Psoas muscle (tissue), 8 donors: ENCODE measurements around the gene LIMD2. TPM values are rescaled to one million over a fixed set of nuclear protein-coding genes. Genes with fewer than 3 reads are reported as not detected.

ENCODE experiments used
- ATAC-seq, 4 donors: fragments of 200-7000 bp; cut with Tn5 transposase; one replicate each; pipeline ENCODE4 v1.9.1; 2020; ENCODE audit warnings: moderate library complexity in 3 of 4, mild to moderate bottlenecking in 2 of 4
- DNase-seq, 2 donors: peaks; one replicate each; pipeline ENCODE4 v3.0.0-alpha.2; 2020
- H3K27ac ChIP-seq: fragments of 200-600 bp; one replicate; pipeline ENCODE4 v1.8.0; 2022
- H3K27me3 ChIP-seq, 3 donors: fragments of 200-600 bp in 1 of 3; one replicate each; pipeline versions ENCODE4 v1.6.1 to v1.8.0; 2013 to 2022; ENCODE audit warnings: low read length in 2 of 3, mild to moderate bottlenecking in 2 of 3, moderate library complexity in 1 of 3; ENCODE audit not compliant: insufficient read depth in 3 of 3
- H3K36me3 ChIP-seq, 2 donors: fragments of 200-600 bp in 1 of 2; one replicate each; pipeline versions ENCODE4 v1.6.1 to v1.8.0; 2013 to 2022; ENCODE audit warnings: low read depth in 1 of 2, mild to moderate bottlenecking in 1 of 2, moderate library complexity in 1 of 2; ENCODE audit not compliant: insufficient read depth in 1 of 2
- H3K4me1 ChIP-seq: fragments of 200-600 bp; one replicate; pipeline ENCODE4 v1.8.0; 2022
- H3K4me3 ChIP-seq: fragments of 200-600 bp; one replicate; pipeline ENCODE4 v1.8.0; 2022; ENCODE audit warnings: mild to moderate bottlenecking
- H3K9me3 ChIP-seq: fragments of 200-600 bp; one replicate; pipeline ENCODE4 v1.8.0; 2022
- WGBS, 3 donors: extraction: QIAGEN DNeasy Blood & Tissue Kit; methylation state at CpG; one replicate each; pipeline versions ENCODE4 v1.1.6 to v1.1.7; 2013; 5-methylcytosine and 5-hydroxymethylcytosine counted together
- intact Hi-C, 2 donors: fragments of 100-400 bp; cut with DNase I; formaldehyde crosslinking; loops; one replicate each; pipeline versions ENCODE4 v1.11.0 to v1.14.2; 2022
- polyA plus RNA-seq, 3 donors: library from polyadenylated mRNA; stranded (reverse); fragments of 200-250 nt; gene quantifications; one replicate each; pipeline ENCODE4 v1.2.3, GENCODE V29; 2013
- total RNA-seq, 4 donors: library from RNA; stranded (reverse); fragmentation: NEBNext Ultra II Directional in 2 of 4; extraction: Animal tissue kit (Norgen Biotek cat#: 25700) in 2 of 4; gene quantifications; one replicate each; pipeline versions ENCODE4 v1.2.1 to v1.2.4, GENCODE V29; 2021 to 2023
- TF ChIP-seq, protein P1 (sequence below): fragments of 200-600 bp; IDR thresholded peaks from one replicate; pipeline ENCODE4 v1.8.0; 2022; ENCODE audit warnings: antibody characterized with exemption
- donor health status: healthy with polysubstance abuse.
- donor health status: DM: no; HTN: no; CAD: no; lungs with moderate emphysema.
- donor health status: Bipolar disorder and iron deficiency.
- donor health status: healthy.
- donor health status: DM: yes; HTN: yes; CAD: no.
- donor health status: DM: no; HTN: no; CAD: no.
- donor health status: DM: no; HTN: no; CAD: no.
- donor health status: DM: yes; HTN: yes; CAD: no.

LIMD2 gene
- total and polyA plus RNA-seq, 7 donors, result 0.95 to 4.4 (median 2.7) TPM

DNA sequence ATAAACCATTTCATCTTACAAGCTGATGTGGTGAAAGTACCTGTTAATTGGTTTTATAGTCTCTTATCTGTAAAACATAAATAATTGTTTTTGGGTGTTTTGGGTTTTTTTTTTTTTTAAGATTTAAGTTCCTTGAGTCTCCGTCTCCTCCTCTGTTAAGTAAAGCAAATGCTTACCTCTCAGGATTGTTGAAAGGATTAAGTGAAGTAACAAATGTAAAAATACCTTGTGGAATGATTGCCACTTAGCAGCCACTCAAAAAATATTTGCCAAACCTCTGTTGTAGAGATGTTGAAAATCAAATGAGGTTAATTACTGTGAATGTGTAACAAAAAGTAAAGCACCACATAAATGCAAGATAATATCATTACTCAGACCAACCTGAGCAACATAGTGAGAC is 19.2 kb downstream of the LIMD2 start:
- H3K36me3 ChIP-seq, result peaks cover 6 to 66% of the 10 kb centered on the region in 2 donors
- no peaks in the 10 kb centered on the region for H3K27me3 ChIP-seq
- H3K4me3 ChIP-seq, result no peak overlapping the region
- ATAC-seq, result no peak
- WGBS, 3 donors, result 88 to 97% (median 97%) methylated on average over 1 of the region's 1 CpG
- no peaks in the 10 kb centered on the region for H3K9me3 ChIP-seq
- DNase-seq, result no peak
- H3K27ac ChIP-seq, result no peak overlapping the region
- peaks cover 12% of the 10 kb centered on the region for H3K4me1 ChIP-seq
- TF ChIP-seq, protein P1, sequence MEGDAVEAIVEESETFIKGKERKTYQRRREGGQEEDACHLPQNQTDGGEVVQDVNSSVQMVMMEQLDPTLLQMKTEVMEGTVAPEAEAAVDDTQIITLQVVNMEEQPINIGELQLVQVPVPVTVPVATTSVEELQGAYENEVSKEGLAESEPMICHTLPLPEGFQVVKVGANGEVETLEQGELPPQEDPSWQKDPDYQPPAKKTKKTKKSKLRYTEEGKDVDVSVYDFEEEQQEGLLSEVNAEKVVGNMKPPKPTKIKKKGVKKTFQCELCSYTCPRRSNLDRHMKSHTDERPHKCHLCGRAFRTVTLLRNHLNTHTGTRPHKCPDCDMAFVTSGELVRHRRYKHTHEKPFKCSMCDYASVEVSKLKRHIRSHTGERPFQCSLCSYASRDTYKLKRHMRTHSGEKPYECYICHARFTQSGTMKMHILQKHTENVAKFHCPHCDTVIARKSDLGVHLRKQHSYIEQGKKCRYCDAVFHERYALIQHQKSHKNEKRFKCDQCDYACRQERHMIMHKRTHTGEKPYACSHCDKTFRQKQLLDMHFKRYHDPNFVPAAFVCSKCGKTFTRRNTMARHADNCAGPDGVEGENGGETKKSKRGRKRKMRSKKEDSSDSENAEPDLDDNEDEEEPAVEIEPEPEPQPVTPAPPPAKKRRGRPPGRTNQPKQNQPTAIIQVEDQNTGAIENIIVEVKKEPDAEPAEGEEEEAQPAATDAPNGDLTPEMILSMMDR, result no peak
- intact Hi-C loops, result no loop called here

DNA sequence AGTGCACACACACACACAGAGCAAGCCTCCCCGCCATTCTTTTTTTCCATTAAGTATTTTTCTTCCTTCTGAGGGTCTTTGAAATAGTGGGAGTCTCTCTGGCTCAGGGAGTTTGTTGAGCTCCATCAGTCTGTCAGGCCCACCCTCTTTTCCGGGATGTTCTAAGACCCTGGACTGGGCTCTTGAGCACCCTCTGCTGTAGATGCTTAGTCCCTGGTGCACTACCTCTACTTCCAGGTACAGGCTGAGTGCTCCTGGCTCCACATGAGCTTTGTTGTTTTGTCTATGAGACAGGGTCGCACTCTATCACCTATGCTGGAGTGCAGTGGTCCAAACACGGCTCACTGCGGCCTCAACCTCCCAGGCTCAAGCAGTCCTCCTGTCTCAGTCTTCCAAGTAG is 20.7 kb downstream of the LIMD2 start:
- no peak overlapping the region for H3K4me3 ChIP-seq
- peaks cover 6 to 61% of the 10 kb centered on the region in 2 donors for H3K36me3 ChIP-seq
- no peaks in the 10 kb centered on the region for H3K9me3 ChIP-seq
- TF ChIP-seq, protein P1, result no peak
- ATAC-seq (no peak), DNase-seq (no peak)
- H3K27ac ChIP-seq, result no peak overlapping the region
- no peaks in the 10 kb centered on the region for H3K27me3 ChIP-seq
- H3K4me1 ChIP-seq, result peaks cover 24% of the 10 kb centered on the region
- WGBS, 3 donors, result 93 to 99% (median 96%) methylated on average over 5 of the region's 5 CpGs
- intact Hi-C loops, result no loop called here

GRCh38 chr17:63676584-63676983 is 23.3 kb downstream of the LIMD2 start:
- Histone ChIP-seq H3K27me3 (no peaks in the 10 kb centered on the region), H3K27ac (no peak overlapping the region), H3K4me1 (peaks cover 24% of the 10 kb centered on the region), H3K4me3 (no peak overlapping the region), H3K9me3 (no peaks in the 10 kb centered on the region), H3K36me3 (peaks cover 0 to 56% of the 10 kb centered on the region in 2 donors)
- intact Hi-C loops, result no loop called here
- TF ChIP-seq, protein P1, result no peak
- 47 to 63% (median 57%) methylated on average over 3 of the region's 3 CpGs for WGBS, 3 donors
- ATAC-seq, result no peak
- DNase-seq, result no peak

GRCh38 chr17:63675607-63676546 is 24.0 kb downstream of the LIMD2 start:
- peak; percentile 66 to 72 for DNase-seq
- ATAC-seq, result peak in 3 of 4 donors; percentile 62 to 76 (median 64)
- peak overlapping the region; percentile 22 for H3K4me3 ChIP-seq
- 57 to 71% (median 59%) methylated on average over 6 of the region's 6 CpGs for WGBS, 3 donors
- intact Hi-C loops, result no loop called here
- H3K27ac ChIP-seq, result peak overlapping the region; percentile 71
- peaks cover 24% of the 10 kb centered on the region for H3K4me1 ChIP-seq
- H3K36me3 ChIP-seq, result peaks cover 0 to 55% of the 10 kb centered on the region in 2 donors
- TF ChIP-seq, protein P1, result no peak
- no peaks in the 10 kb centered on the region for H3K27me3 ChIP-seq
- no peaks in the 10 kb centered on the region for H3K9me3 ChIP-seq
